GM23248 (cell line): ENCODE results near the gene PCSK5.

Source experiments
- EZH2 ChIP-seq: fragments of 200-600 bp; sonication (generic); IDR thresholded peaks from 2 replicates; pipeline ENCODE4 v1.6.1; 2018; ENCODE audit warnings: antibody characterized with exemption, mild to moderate bottlenecking; ENCODE audit not compliant: insufficient read depth, poor library complexity, severe bottlenecking
- EZH2phosphoT487 ChIP-seq: fragments of 200-600 bp; sonication (generic); IDR thresholded peaks from 2 replicates; pipeline ENCODE4 v1.6.1; 2018; ENCODE audit warnings: antibody characterized with exemption, moderate library complexity, mild to moderate bottlenecking, low read depth; ENCODE audit not compliant: insufficient read depth

DNA sequence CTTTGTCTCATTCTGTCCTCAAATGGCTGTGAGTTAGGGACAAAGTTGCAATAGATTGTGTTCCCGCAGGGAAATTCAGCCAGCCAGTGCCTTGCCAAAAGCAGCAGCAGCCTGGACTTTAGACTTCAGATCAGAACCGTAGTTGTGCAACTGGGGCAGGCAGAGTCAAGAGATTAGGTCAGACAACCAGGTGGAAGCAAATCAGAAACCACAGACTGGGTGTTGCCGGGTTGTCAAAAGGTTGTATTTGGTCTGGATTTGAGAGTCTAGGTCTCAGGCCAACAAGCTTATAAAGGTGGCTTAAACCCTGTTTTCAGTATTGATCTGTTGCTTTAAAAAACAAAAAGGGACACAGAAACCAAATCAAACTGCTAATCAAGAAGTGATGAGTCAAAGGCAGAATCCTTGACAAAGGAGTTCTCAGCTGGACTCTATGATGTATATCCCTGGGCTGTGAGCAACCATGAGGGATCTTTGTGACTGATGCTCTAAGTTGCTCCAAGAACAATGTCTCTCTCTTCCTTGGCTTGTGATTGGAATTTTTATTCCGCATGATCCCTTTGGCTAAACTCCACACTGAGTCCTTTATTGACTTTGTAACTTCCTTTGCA lies 482.8 kb downstream of the PCSK5 start:
- TF ChIP-seq EZH2phosphoT487 (no peak), EZH2 (no peak)
